NCI-H1694 (cell line): Measurements from ENCODE around the gene PIGM.
"Not testable (repeated sequence)": the region's sequence is repeated elsewhere in the genome, so short reads cannot be mapped to it uniquely, and the experiment has no call there.

Experiments
- DNase-seq: peaks from one replicate; lab custom pipeline; 2025; lab: John Stamatoyannopoulos, UW

The PIGM gene

DNA sequence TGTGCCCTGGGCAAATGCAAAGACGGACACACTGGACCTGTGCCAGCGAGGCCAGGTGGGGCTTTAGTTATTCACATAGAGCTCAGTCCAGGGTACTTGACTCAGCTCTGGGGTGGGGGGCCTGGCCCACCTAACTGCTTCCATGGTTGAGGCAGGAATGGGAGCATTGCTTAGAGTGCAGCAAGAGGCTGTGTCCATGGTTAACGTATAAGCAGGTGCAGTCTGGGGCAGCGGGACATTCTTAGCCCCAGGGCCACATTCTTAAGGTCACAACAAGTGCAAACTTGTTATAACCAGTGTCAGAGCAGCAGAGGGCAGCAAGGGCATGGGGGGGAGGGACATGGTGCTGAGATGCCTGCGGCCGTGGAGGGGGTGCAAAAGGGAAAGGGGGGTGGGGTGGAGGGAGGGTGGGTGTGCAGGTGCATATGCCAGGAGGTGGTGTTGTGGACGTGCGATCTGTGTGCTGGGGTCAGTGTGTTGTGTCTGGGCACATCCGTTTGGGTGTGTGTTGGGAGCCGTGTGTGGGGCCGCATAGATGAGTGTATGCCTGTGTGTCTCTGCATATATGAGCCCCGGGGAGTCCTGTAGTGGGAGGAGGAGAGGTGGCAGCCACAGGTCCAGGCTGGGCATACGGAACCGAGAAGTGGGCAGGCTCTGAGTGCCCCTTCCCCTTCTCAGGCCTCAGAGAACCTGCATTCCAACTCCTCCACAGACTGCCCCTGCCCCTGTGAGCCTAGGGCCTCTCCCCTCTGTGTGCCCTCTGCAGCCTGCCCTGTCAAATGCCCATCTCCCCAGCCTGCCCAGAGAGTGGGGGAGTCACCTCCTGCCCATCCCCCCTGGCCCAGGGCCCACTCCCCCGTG lies 29.8 kb upstream of the PIGM start:
- no peak for DNase-seq

DNA sequence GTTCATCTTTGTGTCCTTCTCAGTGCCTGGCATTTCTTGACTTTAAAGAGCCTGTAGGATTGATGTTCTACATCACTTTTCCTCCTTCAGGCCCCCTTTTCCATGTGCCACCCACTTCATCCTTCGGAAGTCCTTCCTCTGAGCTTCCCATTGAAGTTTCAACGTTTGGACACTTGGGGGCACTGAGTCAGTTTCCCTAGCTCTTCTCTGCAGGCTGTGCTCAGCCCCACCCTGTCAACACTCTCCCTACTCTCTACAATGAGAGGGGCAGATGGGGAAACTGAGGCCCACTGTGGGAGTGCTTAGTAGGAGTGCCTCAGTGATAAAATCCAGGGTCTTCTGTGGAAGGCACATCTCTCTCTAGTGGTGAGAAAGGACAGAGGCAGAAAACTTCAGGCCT lies 26.3 kb upstream of the PIGM start:
- DNase-seq, result no peak

GRCh38 chr1:160056648-160057169 lies 24.9 kb upstream of the PIGM start:
- DNase-seq, result no peak

- DNase-seq, result no peak
Observed at GRCh38 chr1:160053548-160054365, 22.0 kb upstream of the PIGM start.

DNA sequence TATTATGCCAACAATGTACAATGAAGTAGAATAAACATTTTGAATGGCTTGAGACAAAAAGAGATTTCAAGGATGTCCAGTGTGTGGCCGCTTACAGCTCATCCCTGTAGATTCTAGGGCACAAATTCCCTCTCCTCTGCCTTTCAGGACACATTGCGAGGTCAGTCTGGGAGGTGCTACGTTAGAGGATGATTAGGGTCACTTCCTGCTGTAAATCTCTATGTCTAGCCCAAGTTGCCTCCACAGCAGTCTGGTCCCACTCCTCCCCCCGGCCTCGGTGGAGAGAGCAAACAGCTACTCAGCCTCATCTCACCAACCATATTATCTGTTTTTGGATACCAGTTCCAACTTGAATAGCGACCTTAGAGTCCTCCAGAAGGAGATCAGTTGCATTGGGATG lies 21.1 kb upstream of the PIGM start:
- DNase-seq, result no peak

GRCh38 chr1:160050619-160051018 lies 18.8 kb upstream of the PIGM start:
- no peak for DNase-seq

DNA sequence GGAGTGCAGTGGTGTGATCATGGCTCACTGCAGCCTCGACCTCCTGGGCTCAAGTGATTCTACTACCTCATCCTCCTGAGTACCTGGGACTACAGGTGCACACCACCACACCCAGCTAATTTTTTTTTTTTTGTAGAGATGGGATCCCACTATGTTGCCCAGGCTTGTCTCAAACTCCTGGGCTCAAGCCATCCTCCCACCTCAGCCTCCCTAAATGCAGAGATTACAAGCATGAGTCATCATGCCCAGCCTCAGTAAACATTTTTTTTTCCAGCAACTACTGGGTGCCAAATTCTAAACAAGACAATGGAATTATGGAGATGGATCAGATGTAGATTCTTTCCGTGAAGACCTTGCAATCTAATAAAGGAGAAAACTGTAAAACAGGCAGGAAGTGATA lies 18.4 kb upstream of the PIGM start:
- not testable (repeated sequence) for DNase-seq

DNA sequence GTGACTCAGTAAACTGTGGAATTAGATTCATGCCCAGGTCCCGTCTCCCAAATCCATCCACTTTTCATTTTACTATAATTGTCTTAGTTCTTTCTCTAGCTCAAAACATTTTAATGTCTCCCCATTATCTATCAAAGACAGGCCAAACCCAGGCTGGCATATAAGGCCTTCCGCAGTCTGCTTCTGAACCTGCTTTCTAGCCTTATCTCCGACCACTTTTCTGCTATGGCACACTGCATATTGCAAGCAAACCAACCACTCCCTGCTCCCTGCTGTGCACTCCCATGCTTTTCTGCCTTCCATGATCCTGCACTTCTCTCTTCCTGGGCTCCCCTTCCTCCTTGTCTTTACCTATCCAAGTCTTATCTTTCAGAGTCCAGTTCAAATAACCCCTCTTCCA lies 17.3 kb upstream of the PIGM start:
- DNase-seq, result no peak

DNA sequence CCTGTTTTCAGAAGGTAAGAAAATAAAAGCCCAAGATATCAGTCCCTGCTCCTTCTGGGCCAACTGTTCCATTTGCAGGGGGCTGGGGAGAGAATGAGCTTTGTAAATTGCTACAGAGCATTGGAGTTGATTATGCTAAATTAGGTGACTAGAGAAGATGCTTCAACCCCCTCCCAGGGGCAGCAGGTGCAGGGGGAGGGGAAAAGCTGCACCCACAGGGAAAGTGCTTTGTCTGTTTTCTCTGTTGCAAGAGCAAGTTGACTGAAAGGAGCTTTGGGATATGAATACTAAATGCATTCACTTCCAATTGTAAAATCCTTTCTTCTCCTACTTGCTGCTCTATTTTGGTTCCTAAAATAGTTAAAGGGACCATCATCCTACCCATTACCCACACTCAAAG lies 16.5 kb upstream of the PIGM start:
- DNase-seq, result no peak

DNA sequence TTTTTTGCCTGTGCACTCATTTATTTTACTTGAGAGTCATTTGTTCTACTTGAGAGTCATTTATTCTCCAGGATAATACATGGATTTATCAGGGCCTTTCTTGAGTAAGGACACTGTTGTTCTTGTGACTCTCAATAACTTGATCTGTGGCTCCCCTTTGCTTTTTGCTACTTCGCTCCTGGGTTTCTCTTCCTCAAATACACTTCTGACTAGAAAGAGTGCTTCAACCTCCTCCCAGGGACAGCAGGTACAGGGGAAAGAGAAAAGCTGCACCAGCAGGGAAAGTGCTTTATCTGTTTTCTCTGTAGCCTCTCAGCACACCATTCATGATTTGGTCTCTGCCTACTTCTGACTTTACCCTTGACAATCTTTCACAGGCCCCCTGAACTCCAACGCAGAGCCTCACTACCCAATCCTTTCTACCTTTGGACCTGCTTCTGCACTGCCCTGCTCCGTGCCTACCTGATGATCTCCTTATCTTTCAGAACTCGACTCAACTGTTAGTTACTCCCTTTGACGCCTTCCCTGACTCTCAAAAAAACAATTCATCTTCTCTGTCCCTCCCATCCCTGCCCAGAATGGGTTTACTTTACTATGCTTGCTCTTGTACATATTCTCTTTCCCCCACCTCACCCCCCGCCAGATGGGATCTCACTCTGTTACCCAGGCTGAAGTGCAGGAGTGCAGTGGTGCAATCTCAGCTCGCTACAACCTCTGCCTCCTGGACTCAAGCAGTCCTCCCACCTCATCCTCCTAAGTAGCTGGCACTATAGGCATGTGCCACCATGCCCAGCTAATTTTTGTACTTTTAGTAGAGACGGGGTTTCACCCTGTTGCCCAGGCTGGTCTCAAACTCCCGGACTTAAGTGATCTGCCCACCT lies 15.6 kb upstream of the PIGM start:
- DNase-seq, result no peak

GRCh38 chr1:160046494-160047110 lies 14.8 kb upstream of the PIGM start:
- peak; percentile 20 for DNase-seq

DNA sequence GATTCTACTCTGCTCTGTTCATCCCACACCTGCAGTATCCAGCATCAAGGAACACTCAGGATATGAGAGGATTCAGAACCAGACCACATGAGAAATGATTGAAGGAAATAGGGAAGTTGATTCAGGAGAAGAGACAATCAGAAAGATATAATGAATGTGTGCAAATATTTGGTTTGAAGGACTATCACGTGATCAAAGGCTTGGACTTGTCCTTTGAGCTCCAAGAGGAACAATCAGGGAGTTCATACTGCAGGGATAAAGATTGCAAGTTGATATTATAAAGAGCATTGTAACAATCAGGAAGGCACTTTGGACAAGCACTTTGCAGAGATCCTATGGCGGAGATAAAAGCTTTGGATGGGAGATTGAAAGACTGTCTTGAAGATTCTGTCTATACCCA lies 13.9 kb upstream of the PIGM start:
- no peak for DNase-seq

- no peak for DNase-seq
Observed at GRCh38 chr1:160043543-160043942, 11.8 kb upstream of the PIGM start.

- DNase-seq, result no peak
Observed at GRCh38 chr1:160040476-160040875, 8.7 kb upstream of the PIGM start.

DNA sequence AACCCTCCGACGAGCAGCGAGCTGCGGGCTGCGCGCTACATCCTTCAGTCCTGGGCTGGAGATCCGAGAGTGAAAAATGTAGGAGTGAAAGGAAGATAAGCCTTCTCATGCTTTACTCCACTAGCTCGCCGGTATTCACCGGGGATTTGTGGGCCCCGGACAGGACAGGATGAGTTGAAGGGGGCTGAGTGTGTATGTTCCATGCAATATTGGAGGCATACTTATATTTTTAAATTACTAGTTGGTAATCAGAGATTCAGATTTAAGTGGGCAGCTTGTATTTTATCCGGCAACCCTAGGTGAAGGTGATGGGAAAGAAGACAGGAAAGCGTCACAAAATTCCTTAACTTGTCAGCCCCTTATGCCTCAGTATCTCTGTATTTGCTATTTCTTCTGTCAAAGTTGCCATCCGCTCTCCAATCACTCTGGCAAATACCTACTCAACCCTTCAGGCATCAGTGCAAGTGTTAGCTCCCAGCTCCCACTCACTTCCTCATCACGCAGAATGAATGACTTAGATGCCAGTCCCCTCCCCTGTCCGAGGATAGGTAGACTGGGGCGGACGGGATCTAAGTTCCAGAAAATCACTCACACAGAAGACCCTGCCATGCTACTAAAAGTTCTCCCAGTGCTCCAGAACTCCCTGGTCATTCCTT lies 503 bp upstream of the PIGM start:
- no peak for DNase-seq

DNA sequence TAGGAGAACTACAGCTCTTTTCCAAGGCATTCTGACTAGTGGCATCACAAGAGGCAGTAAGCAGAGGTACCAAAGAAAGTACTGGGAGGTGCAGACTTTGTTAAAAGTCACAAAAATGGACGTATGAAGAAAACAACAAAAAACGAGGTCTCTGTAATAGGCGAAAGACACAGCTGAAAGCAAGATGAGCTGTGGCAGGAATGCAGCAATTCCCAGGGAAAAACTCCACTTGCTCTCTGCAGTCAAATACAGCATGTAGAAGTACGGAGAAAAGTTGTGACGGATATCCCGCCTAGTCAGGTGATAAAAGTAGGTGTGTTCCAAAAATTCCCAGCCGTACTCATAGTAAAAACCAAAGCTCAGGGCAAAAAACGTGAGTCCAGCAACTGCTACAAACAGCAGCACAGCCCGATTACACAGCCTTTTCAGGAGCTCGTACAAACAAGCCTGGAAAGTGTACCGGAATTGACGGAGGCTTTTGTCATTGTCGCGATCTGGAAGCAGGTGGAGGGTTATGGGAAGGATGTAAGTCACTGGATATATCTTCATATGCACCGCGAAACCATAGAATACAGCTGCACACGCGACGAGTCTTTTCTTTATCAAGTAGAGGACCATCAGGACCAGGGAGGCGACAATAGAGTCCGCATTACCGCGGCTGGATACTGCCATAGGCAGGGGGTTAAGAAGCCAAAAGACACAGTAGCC lies 979 bp downstream of the PIGM start:
- no peak for DNase-seq

DNA sequence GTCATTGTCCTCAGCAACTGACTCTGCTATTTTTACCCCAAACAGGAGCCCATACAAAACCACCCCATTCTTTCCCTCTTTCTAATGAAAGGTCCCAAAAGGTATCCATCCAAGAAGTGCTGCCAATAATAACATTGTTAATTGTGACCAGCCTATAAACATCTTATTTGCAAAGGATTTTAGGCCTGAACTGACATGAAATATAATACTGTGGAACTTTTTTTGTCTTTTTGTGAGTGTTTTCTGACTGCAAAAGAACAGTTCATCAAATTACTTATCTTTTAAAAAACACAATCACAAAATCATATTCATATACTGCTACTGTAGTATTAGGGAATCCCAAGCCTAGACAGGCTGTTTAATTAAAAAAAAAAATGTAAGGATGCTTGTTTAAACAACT lies 3.4 kb downstream of the PIGM start:
- no peak for DNase-seq

DNA sequence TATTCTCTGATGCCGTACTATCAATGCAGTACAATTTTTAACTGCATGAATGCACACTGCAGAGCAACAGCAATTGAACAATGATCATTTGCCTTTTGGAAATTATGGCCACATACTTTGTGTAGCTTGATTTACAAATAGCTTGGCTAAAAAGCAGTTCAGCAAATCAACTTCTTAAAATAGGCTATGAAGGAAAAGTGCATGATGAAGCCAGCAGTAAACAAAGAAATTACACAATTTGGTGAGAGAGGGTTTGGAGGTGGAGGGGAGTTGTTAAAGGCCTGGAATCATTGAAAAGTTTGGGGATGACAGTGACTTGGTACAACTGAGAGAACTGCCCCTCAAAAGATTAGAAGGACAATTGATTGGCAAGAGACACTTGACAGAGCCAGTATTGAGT lies 6.5 kb downstream of the PIGM start:
- no peak for DNase-seq

DNA sequence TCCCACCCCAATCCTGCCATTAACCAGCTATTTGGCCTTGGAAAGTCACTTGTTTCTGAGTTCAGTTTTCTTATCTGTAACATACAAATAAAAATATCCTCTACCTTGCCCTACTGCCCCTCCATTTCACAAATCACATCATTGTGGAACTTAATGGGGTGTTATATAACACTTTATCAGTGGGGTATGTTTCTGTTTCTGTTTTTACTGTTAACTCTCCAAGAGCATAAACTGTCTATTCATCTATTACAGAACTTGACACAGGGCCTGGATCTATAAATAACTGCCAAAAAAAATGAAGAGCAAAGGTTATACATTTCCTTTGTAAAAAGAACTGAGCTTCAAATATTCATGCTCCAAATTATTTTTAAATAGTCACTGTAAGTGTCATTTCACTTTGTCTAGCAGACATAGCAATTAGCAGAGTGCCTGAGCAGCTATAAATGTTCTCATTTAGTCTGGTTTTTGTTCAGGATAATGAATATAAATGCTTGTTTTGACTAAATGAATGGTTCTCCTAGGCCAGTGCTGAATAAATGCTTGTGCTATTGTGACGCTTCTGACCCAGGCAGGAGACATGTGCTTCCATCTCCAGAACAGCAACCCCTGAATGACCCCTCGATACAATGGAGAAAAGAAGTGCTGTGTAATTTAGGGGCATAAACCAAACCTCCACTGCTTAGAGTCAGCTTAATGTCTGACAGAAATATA lies 7.4 kb downstream of the PIGM start:
- no peak for DNase-seq
